Measurements from ENCODE around the gene CCHCR1. TPM values are rescaled to one million over a fixed set of nuclear protein-coding genes. Genes with fewer than 3 reads are reported as not detected.

Gene CCHCR1
- total and polyA plus RNA-seq, 2 of the 8 experiments (the other 6 are each of a cell fraction or from before 2014, with no cell fraction given): 20.9 to 38.0 TPM

- no peak for TF ChIP-seq CHD7 (IDR thresholded peaks at IDR 0.05; ENCODE audit: insufficient replicate concordance, low read length)
- TF ChIP-seq TAF7 (optimal IDR thresholded peaks at IDR 0.05; ENCODE audit: borderline replicate concordance, low read depth, low read length): no peak
- TF ChIP-seq ZNF274 (IDR thresholded peaks at IDR 0.05; ENCODE audit: borderline replicate concordance, extremely low read depth, low read length): no peak
- TF ChIP-seq CBX8 (IDR thresholded peaks at IDR 0.05; ENCODE audit: borderline replicate concordance, low read depth, low read length): no peak
- TF ChIP-seq PHF8 (conservative IDR thresholded peaks at IDR 0.05; ENCODE audit: low read depth, low read length): no peak
These were observed 18.4 kb upstream of the CCHCR1 start (continued) for GRCh38 chr6:31175971-31176370.
